ENCODE results near the gene F8.

DNA sequence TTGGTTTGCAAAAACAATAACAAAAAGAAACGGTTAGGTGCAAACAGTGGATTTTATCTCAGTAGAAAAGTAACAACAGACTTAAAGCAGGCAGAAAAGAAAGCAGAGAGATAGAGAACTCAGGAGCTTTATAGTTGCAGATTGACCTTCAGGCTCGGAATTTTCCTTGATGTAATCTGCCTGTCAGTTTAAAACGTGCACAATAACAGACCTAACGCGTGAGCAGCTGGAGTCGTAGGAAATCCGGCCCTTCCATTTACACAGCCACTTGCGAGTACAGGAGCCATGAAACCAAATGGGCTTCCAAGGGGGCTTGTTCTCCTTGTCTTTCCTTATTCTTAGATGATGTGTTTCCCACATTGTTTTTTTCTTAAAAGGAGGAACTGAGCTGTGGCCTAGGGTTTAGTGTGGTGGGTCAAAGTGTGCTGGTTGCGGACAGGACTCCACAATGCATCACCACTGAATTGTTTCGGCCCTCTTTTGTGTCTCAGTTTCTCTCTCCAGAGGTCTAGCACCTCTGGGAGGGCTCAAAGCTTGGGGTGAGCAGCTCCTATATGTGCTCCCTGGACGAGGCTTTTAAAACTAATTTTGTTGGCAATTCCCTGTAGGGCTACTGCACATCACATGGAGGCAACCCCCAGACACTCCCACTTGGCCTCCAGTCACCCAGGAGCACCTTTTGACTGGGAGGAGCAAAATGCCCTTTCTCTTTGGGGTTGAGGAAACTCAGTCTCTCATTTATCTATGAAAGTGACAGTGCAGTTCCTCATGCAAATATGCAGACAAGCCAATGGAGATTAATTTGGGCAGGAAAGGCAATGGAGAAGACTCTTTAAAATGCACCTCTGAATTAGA lies 203.4 kb downstream of the F8 start:
- TF ChIP-seq CTCF (conservative IDR thresholded peaks at IDR 0.05; ENCODE audit: low read length) (no peak), EZH2phosphoT487 (IDR thresholded peaks at IDR 0.05; ENCODE audit: borderline replicate concordance) (no peak)
